ENCODE data around the gene TMEM239.

GRCh38 chr20:2866236-2866635 lies 50.1 kb downstream of the TMEM239 start:
- TF ChIP-seq EZH2 (IDR thresholded peaks at IDR 0.05) (no peak), POLR2AphosphoS5 (IDR thresholded peaks at IDR 0.05; ENCODE audit: borderline replicate concordance, low read depth, low read length) (no peak)
